ENCODE results near the gene DUSP6.

DNA sequence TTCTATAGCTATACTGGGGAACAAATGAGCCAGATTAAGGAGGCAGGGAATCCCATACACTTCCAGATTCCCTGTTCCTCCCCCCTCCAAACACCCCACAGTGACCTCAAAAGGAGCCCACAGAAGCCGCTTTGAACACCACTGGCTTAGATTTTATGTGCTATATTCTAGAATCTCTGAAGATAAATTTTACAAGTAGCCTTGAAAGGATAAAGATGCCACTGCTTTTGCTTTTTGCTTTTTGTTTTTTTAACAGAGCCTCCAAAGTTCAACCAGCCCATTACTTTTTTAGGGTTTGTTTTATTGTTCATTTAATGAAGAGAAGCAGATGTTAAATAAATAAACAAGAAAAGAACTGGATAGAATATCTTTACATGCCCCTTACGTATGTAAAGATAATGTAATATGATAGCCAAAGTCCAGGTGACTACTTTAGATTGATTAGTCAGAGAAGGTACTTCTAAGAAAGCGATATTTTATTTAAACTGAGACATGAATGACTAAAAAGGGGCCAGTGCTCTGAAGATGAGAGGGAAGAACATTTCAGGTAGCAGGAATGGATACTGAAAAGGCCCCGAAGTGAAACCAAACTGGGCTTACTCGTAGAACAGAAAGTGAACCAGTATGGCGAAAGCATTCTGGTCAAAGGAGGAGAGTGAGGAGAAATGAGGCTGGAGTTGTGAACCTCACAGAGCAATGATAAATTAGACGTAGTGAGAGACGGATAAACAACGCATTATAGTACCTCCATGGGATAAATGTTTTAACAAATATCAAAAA, 44.6 kb downstream of the DUSP6 start:
- TF ChIP-seq POLR2A (IDR thresholded peaks at IDR 0.05): no peak
- TF ChIP-seq, protein P1, sequence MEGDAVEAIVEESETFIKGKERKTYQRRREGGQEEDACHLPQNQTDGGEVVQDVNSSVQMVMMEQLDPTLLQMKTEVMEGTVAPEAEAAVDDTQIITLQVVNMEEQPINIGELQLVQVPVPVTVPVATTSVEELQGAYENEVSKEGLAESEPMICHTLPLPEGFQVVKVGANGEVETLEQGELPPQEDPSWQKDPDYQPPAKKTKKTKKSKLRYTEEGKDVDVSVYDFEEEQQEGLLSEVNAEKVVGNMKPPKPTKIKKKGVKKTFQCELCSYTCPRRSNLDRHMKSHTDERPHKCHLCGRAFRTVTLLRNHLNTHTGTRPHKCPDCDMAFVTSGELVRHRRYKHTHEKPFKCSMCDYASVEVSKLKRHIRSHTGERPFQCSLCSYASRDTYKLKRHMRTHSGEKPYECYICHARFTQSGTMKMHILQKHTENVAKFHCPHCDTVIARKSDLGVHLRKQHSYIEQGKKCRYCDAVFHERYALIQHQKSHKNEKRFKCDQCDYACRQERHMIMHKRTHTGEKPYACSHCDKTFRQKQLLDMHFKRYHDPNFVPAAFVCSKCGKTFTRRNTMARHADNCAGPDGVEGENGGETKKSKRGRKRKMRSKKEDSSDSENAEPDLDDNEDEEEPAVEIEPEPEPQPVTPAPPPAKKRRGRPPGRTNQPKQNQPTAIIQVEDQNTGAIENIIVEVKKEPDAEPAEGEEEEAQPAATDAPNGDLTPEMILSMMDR (IDR thresholded peaks at IDR 0.05): no peak

Data from Peyer's patch (tissue), 4 donors.